GM21526 (cell line): ENCODE results near the gene URB2.
"Not testable (repeated sequence)": the region's sequence is repeated elsewhere in the genome, so short reads cannot be mapped to it uniquely, and the experiment has no call there.

Source experiments
- ATAC-seq: cut with Tn5 transposase; IDR thresholded peaks from one replicate; pipeline ENCODE4 v1.9.1; 2021; ENCODE audit warnings: moderate library complexity; ENCODE audit not compliant: unreplicated experiment, low FRiP score

The URB2 gene

GRCh38 chr1:229613938-229614337 lies 12.1 kb upstream of the URB2 start:
- no peak for ATAC-seq

GRCh38 chr1:229614701-229615100 lies 11.3 kb upstream of the URB2 start:
- no peak for ATAC-seq

GRCh38 chr1:229617351-229618100 lies 8.5 kb upstream of the URB2 start:
- no peak for ATAC-seq

GRCh38 chr1:229619002-229619401 lies 7.0 kb upstream of the URB2 start:
- ATAC-seq: no peak

GRCh38 chr1:229619614-229620013 lies 6.4 kb upstream of the URB2 start:
- no peak for ATAC-seq

- no peak for ATAC-seq
Observed at GRCh38 chr1:229620876-229621275, 5.2 kb upstream of the URB2 start.

- no peak for ATAC-seq
Observed at GRCh38 chr1:229621663-229622062, 4.4 kb upstream of the URB2 start.

GRCh38 chr1:229622641-229623120 lies 3.4 kb upstream of the URB2 start:
- ATAC-seq: not testable (repeated sequence)

GRCh38 chr1:229623225-229623624 lies 2.8 kb upstream of the URB2 start:
- ATAC-seq: no peak

GRCh38 chr1:229623838-229624237 lies 2.2 kb upstream of the URB2 start:
- ATAC-seq: no peak

GRCh38 chr1:229624521-229625070 lies 1.5 kb upstream of the URB2 start:
- ATAC-seq: no peak

GRCh38 chr1:229625071-229625914 lies 754 bp upstream of the URB2 start:
- ATAC-seq: peak; percentile 25

GRCh38 chr1:229627003-229627402 lies 956 bp downstream of the URB2 start:
- ATAC-seq: no peak

- ATAC-seq: no peak
Observed at GRCh38 chr1:229629261-229629660, 3.2 kb downstream of the URB2 start.

GRCh38 chr1:229631148-229631547 lies 5.1 kb downstream of the URB2 start:
- ATAC-seq: no peak

- no peak for ATAC-seq
Observed at GRCh38 chr1:229631966-229632365, 5.9 kb downstream of the URB2 start.

- no peak for ATAC-seq
Observed at GRCh38 chr1:229636042-229636441, 10.0 kb downstream of the URB2 start.

- ATAC-seq: no peak
Observed at GRCh38 chr1:229637746-229638145, 11.7 kb downstream of the URB2 start.

- ATAC-seq: no peak
Observed at GRCh38 chr1:229640455-229640854, 14.4 kb downstream of the URB2 start.

GRCh38 chr1:229641306-229641705 lies 15.3 kb downstream of the URB2 start:
- no peak for ATAC-seq

GRCh38 chr1:229642376-229642775 lies 16.3 kb downstream of the URB2 start:
- ATAC-seq: no peak
